CD4-positive, alpha-beta memory T cell (primary cell): ENCODE results near the gene DMKN. TPM values are rescaled to one million over a fixed set of nuclear protein-coding genes. Genes with fewer than 3 reads are reported as not detected.

Source experiments
- CTCF ChIA-PET: fragments of 350-600 bp; sonication (Branson Sonifier 250); formaldehyde crosslinking; loops from one replicate; lab custom pipeline; 2021; ENCODE audit warnings: inconsistent platforms; ENCODE audit not compliant: partially characterized antibody; lab: Charles Lee
- POLR2A ChIA-PET: fragments of 350-600 bp; sonication (Branson Sonifier 250); formaldehyde crosslinking; loops from one replicate; lab custom pipeline; 2021; ENCODE audit not compliant: partially characterized antibody; lab: Charles Lee
- DNase-seq, 5 donors: peaks; one replicate each; pipeline versions ENCODE4 v3.0.0 to v3.0.0-alpha.2; 2020 to 2022; ENCODE audit warnings: mixed read lengths in 1 of 5
- H3K27ac ChIP-seq: one replicate; pipeline ENCODE4 v1.7.0; 2013; ENCODE audit warnings: low read depth, low read length
- H3K27me3 ChIP-seq: 2 replicates; pipeline ENCODE4 v1.7.0; 2013; ENCODE audit warnings: mild to moderate bottlenecking, low read length, moderate library complexity; ENCODE audit not compliant: insufficient read depth
- H3K36me3 ChIP-seq: 2 replicates; pipeline ENCODE4 v1.7.0; 2013; ENCODE audit warnings: mild to moderate bottlenecking, low read length, moderate library complexity; ENCODE audit not compliant: insufficient read depth
- H3K4me1 ChIP-seq: 2 replicates; pipeline ENCODE4 v1.7.0; 2013; ENCODE audit warnings: mild to moderate bottlenecking, low read length, moderate library complexity; ENCODE audit not compliant: insufficient read depth
- H3K4me3 ChIP-seq, 2 donors: one replicate each; pipeline ENCODE4 v1.7.0; 2013; ENCODE audit warnings: low read length in 2 of 2, mild to moderate bottlenecking in 1 of 2
- H3K9me3 ChIP-seq, 2 donors: one replicate each; pipeline ENCODE4 v1.7.0; 2013; ENCODE audit warnings: low read length in 2 of 2, control low read depth in 1 of 2; ENCODE audit not compliant: control insufficient read depth in 1 of 2
- H3K27ac Mint-ChIP-seq, 7 donors: one replicate each; pipeline ENCODE4 v1.8.0; 2020 to 2021; ENCODE audit warnings: mixed read lengths in 7 of 7, mild to moderate bottlenecking in 6 of 7, inconsistent platforms in 3 of 7, moderate library complexity in 3 of 7
- H3K27me3 Mint-ChIP-seq, 2 donors: one replicate each; pipeline ENCODE4 v1.8.0; 2020 to 2021; ENCODE audit warnings: mixed read lengths in 2 of 2
- H3K36me3 Mint-ChIP-seq, 2 donors: one replicate each; pipeline ENCODE4 v1.8.0; 2020 to 2021; ENCODE audit warnings: mixed read lengths in 2 of 2, inconsistent platforms in 1 of 2, mild to moderate bottlenecking in 1 of 2
- H3K4me1 Mint-ChIP-seq, 4 donors: one replicate each; pipeline ENCODE4 v1.8.0; 2020 to 2021; ENCODE audit warnings: mixed read lengths in 4 of 4, mild to moderate bottlenecking in 1 of 4
- H3K4me3 Mint-ChIP-seq, 8 donors: one replicate each; pipeline ENCODE4 v1.8.0; 2020 to 2021; ENCODE audit warnings: mixed read lengths in 8 of 8, mild to moderate bottlenecking in 7 of 8, moderate library complexity in 6 of 8, inconsistent platforms in 3 of 8
- H3K9me3 Mint-ChIP-seq, 8 donors: one replicate each; pipeline ENCODE4 v1.8.0; 2020 to 2021; ENCODE audit warnings: mixed read lengths in 8 of 8, mild to moderate bottlenecking in 5 of 8, inconsistent platforms in 3 of 8, moderate library complexity in 1 of 8
- intact Hi-C: fragments of 100-400 bp; cut with micrococcal nuclease; formaldehyde crosslinking; loops from one replicate; pipeline ENCODE4 v1.15.1; 2023
- polyA plus RNA-seq, 2 donors: library from polyadenylated mRNA; unstranded; fragments of 300-500 nt; fragmentation: Illumina TruSeq; gene quantifications; one replicate each; pipeline ENCODE4 v1.2.3, GENCODE V29; 2021
- total RNA-seq, 2 experiments: library from RNA; stranded (reverse); gene quantifications; one replicate each; pipeline ENCODE4 v1.2.3, GENCODE V29; 2021

Gene DMKN
- total and polyA plus RNA-seq, 4 experiments from 2014 or later: 0.89 to 1.4 (median 0.97) TPM; not detected in 1

DNA sequence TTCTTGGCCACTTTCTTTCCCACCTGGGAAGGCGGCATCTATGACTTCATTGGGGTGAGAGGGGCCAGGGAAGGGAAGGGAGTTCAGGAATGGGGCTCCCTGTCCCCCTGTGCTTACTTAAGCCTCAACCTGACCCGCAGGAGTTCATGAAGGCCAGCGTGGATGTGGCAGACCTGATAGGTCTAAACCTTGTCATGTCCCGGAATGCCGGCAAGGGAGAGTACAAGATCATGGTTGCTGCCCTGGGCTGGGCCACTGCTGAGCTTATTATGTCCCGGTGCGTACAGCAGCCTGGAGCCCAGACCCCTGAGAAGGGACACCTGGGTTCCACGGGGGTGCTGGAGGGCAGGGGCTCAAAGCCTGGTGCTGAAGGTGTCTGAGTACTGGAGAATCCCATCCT, 33.1 kb upstream of the DMKN start:
- peaks cover 3 to 9% of the 10 kb centered on the region in 2 donors for H3K36me3 Mint-ChIP-seq
- H3K4me3 ChIP-seq: peak overlapping the region in 1 of 2 donors; percentile 84
- ChIA-PET CTCF (no interaction called here), POLR2A (no interaction called here)
- peak overlapping the region; percentile 82 to 92 (median 87) for H3K4me3 Mint-ChIP-seq
- H3K27ac Mint-ChIP-seq: peak overlapping the region; percentile 61 to 92 (median 84)
- DNase-seq: no peak
- no peaks in the 10 kb centered on the region for H3K9me3 ChIP-seq
- H3K27me3 ChIP-seq: no peaks in the 10 kb centered on the region
- H3K9me3 Mint-ChIP-seq: no peaks in the 10 kb centered on the region
- H3K4me1 ChIP-seq: peaks cover 24% of the 10 kb centered on the region
- H3K36me3 ChIP-seq: no peaks in the 10 kb centered on the region
- H3K27me3 Mint-ChIP-seq: no peaks in the 10 kb centered on the region
- no peak overlapping the region for H3K27ac ChIP-seq
- H3K4me1 Mint-ChIP-seq: peaks cover 23 to 46% (median 33%) of the 10 kb centered on the region in 4 donors
- intact Hi-C loops: loop anchor here (5.0 kb wide), 2 partner anchors 81 to 101 kb away; partner anchors contain the start of genes COX6B1 and RBM42

DNA sequence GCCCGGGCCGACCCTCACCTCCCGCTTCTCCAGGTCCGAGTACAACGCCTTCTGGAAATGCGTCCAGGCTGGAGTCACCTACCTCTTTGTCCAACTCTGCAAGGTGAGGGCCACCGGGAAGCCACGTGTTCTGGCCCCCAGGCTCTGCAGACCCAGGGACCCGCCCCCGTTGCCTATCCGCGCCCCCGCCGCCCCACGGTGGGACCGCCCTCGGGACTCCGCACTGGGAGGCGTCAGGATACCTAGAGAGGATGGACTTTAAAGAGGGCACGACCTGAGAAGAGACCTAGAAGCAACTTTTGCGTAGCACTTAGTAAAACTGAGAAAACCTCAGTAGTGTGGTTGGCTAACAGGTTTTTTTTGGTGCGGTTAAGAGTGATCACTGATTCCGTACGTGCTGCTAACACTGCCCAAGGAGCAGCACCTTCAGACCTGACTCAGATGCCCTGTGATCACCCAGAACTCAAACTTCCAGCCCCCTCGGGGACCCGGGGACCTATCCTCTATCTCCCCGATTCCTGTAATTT, 32.5 kb upstream of the DMKN start:
- CTCF ChIA-PET: no interaction called here
- Histone ChIP-seq H3K4me3 (peak overlapping the region; percentile 34 to 84), H3K27me3 (no peaks in the 10 kb centered on the region), H3K27ac (peak overlapping the region; percentile 76), H3K9me3 (no peaks in the 10 kb centered on the region), H3K4me1 (peaks cover 24% of the 10 kb centered on the region), H3K36me3 (no peaks in the 10 kb centered on the region)
- intact Hi-C loops: loop anchor here (1.0 to 5.0 kb wide), 4 partner anchors 66 to 171 kb away; partner anchors contain the start of genes COX6B1, HAUS5 and RBM42
- Mint-ChIP-seq H3K4me3 (peak overlapping the region; percentile 82 to 92 (median 87)), H3K4me1 (peaks cover 23 to 46% (median 33%) of the 10 kb centered on the region in 4 donors), H3K9me3 (no peaks in the 10 kb centered on the region), H3K27me3 (no peaks in the 10 kb centered on the region), H3K27ac (peak overlapping the region; percentile 72 to 92 (median 88)), H3K36me3 (peaks cover 3 to 9% of the 10 kb centered on the region in 2 donors)
- POLR2A ChIA-PET: no interaction called here
- peak; percentile 33 to 70 (median 35) for DNase-seq

DNA sequence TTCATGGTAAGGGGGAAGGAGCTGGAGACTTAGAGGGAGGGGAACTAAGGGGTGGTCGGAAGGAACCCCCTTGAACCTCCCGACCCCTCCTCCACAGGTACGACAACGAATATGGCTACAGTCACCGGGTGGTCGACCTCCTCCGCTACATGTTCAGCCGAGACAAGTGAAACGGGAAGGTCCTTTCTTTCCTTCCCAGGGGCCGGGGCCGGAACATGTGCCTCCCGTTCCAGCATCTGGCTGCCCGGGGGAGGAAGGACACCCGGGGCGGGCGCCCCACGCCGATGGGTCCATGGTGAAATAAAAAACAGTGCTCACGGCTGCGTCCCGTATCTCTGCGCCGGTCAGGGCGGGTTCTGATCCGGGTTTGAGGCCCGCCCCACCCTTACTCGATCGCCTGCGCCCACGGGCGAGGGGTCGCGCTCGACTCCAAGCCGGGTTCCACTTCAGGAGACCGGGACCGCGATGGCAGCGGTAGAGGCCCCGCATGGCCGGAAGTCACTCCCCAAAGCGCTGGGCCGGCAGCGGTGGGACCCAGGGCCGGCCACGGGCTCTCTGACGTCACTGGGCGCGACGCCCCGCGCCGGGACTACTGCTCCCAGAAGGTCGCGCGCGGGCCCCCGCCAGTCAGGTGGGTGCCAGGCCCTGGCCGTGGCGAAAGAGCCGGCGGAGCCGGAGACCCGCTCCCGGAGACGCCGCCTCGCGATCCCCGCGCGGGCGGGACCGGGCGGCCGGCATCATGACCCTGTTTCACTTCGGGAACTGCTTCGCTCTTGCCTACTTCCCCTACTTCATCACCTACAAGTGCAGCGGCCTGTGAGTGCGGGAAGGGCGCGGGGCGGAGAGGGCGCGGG, 31.8 kb upstream of the DMKN start, which contains the start of gene TMEM147:
TSS of gene TMEM147 (plus strand) at position 626 of the 854 bp plus-strand sequence. CDS start at position 740, 114 bp downstream.
- Mint-ChIP-seq H3K4me3 (peak within 1 kb of the TSS; percentile 87 to 92 (median 90)), H3K27ac (peak within 1 kb of the TSS; percentile 87 to 96 (median 93)), H3K36me3 (peaks cover 3 to 9% of the 10 kb centered on the region in 2 donors), H3K9me3 (no peaks in the 10 kb centered on the region), H3K4me1 (peaks cover 23 to 46% (median 33%) of the 10 kb centered on the region in 4 donors), H3K27me3 (no peaks in the 10 kb centered on the region)
- Histone ChIP-seq H3K27me3 (no peaks in the 10 kb centered on the region), H3K9me3 (no peaks in the 10 kb centered on the region), H3K27ac (peak within 1 kb of the TSS; percentile 76), H3K4me3 (peak within 1 kb of the TSS; percentile 36 to 84), H3K36me3 (no peaks in the 10 kb centered on the region), H3K4me1 (peaks cover 24% of the 10 kb centered on the region)
- POLR2A ChIA-PET: interaction anchor here (1.1 kb wide), 1 partner anchor 11 kb away, joined by 3 read pairs; no protein-coding TSS in a partner anchor
- CTCF ChIA-PET: no interaction called here
- DNase-seq: peak; percentile 68 to 76 (median 73)
- intact Hi-C loops: loop anchor here (1.0 to 5.0 kb wide), 4 partner anchors 67 to 172 kb away; partner anchors contain the start of genes COX6B1, HAUS5 and RBM42

DNA sequence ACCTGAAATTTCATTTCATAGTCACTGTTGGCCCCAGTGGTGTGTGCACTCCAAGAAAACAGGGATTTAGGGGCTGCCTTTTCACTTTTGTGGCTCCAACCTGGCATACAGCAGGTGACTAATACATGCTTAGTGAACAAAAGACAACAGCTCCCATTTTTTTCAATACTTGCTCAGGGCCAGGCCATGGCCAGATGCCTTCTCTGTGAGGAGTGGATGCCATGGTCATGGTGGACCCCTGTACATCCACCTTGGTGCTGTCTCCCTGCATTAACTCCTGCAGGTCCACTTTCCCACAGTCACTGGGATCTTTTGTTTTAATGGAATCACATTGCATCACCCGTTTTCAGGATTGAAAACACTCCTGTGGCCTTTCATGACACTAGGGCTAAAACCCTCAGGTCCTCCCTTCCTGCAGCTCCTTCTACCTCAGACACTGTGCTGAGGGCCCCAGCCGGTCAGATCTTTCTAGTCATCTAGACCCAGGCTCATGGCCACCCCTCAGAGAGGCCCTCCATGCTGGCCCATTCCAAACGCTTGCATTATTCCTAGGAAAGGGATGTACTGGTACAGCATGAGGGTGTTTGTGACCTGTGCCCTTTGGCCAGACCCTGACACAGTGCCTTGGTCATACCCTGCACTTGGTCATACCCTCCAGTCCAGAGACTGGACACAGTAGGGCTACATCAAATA, 30.8 kb upstream of the DMKN start:
- H3K4me3 ChIP-seq: peak overlapping the region in 1 of 2 donors; percentile 84
- POLR2A ChIA-PET: interaction anchor here (1.1 kb wide), 1 partner anchor 10 kb away, joined by 3 read pairs; no protein-coding TSS in a partner anchor
- H3K27ac ChIP-seq: peak overlapping the region; percentile 76
- no peaks in the 10 kb centered on the region for H3K9me3 ChIP-seq
- peaks cover 24% of the 10 kb centered on the region for H3K4me1 ChIP-seq
- no peak for DNase-seq
- no peaks in the 10 kb centered on the region for H3K36me3 ChIP-seq
- Mint-ChIP-seq H3K36me3 (peaks cover 3 to 8% of the 10 kb centered on the region in 2 donors), H3K4me3 (peak overlapping the region; percentile 84 to 92 (median 88)), H3K4me1 (peaks cover 22 to 45% (median 32%) of the 10 kb centered on the region in 4 donors), H3K27ac (peak overlapping the region; percentile 87 to 96 (median 93)), H3K27me3 (no peaks in the 10 kb centered on the region), H3K9me3 (no peaks in the 10 kb centered on the region)
- CTCF ChIA-PET: no interaction called here
- no peaks in the 10 kb centered on the region for H3K27me3 ChIP-seq
- intact Hi-C loops: no loop called here

DNA sequence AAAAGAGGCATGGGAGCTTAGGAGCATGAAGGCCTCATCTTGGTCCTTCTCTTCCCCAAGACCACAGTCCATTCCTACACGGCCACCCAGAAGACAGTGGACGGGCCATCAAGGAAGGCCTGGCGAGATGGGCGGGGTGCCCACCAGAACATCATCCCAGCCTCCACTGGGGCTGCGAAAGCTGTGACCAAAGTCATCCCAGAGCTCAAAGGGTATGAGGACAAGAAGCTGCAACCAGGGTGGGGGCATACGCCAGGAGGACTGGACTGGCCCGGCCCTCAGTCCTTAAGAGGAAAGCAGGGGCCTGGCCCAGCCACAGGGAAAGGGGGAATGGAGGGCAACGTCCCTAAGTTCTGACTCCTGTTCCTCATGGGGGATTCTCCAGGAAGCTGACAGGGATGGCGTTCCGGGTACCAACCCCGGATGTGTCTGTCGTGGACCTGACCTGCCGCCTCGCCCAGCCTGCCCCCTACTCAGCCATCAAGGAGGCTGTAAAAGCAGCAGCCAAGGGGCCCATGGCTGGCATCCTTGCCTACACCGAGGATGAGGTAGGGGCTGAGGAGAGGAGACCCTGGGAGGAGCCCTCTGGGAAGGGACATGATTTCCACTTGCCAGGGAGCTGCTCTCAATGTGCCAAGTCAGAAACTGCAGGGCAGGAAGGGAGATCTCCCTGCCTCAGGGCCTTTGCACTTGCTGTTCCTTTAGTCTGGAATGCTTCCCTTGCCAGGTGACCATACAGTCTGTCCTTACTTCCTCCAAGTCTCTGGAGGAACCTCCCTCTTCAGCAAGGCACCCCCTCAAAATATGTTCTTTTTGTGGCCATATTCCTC, 30.0 kb upstream of the DMKN start:
- intact Hi-C loops: no loop called here
- H3K4me1 ChIP-seq: peaks cover 24% of the 10 kb centered on the region
- Mint-ChIP-seq H3K9me3 (no peaks in the 10 kb centered on the region), H3K36me3 (peaks cover 0 to 5% of the 10 kb centered on the region in 2 donors), H3K4me3 (peak overlapping the region in 4 of 8 donors; percentile 20 to 92 (median 71)), H3K4me1 (peaks cover 16 to 38% (median 25%) of the 10 kb centered on the region in 4 donors), H3K27ac (peak overlapping the region in 4 of 7 donors; percentile 48 to 93 (median 82)), H3K27me3 (no peaks in the 10 kb centered on the region)
- CTCF ChIA-PET: no interaction called here
- H3K27me3 ChIP-seq: no peaks in the 10 kb centered on the region
- H3K4me3 ChIP-seq: no peak overlapping the region
- POLR2A ChIA-PET: no interaction called here
- H3K27ac ChIP-seq: no peak overlapping the region
- H3K36me3 ChIP-seq: no peaks in the 10 kb centered on the region
- no peak for DNase-seq
- H3K9me3 ChIP-seq: no peaks in the 10 kb centered on the region

- H3K36me3 Mint-ChIP-seq: peaks cover 0 to 5% of the 10 kb centered on the region in 2 donors
- H3K9me3 Mint-ChIP-seq: no peaks in the 10 kb centered on the region
- H3K4me1 Mint-ChIP-seq: peaks cover 13 to 28% (median 22%) of the 10 kb centered on the region in 4 donors
- no peaks in the 10 kb centered on the region for H3K9me3 ChIP-seq
- H3K4me3 Mint-ChIP-seq: no peak overlapping the region
- POLR2A ChIA-PET: no interaction called here
- H3K27ac ChIP-seq: no peak overlapping the region
- no peaks in the 10 kb centered on the region for H3K27me3 Mint-ChIP-seq
- H3K4me3 ChIP-seq: no peak overlapping the region
- H3K4me1 ChIP-seq: peaks cover 23% of the 10 kb centered on the region
- peak overlapping the region in 3 of 7 donors; percentile 48 to 76 (median 48) for H3K27ac Mint-ChIP-seq
- no peak for DNase-seq
- H3K27me3 ChIP-seq: no peaks in the 10 kb centered on the region
- intact Hi-C loops: no loop called here
- CTCF ChIA-PET: no interaction called here
- H3K36me3 ChIP-seq: no peaks in the 10 kb centered on the region
Observed at GRCh38 chr19:35542209-35542608, 28.8 kb upstream of the DMKN start.
